DLD1 (cell line): Measurements from ENCODE around the gene EIF5AL1.
"Not testable (repeated sequence)": the region's sequence is repeated elsewhere in the genome, so short reads cannot be mapped to it uniquely, and the experiment has no call there.

Experiments
- in situ Hi-C: cut with HindIII; loops from 2 replicates; pipeline ENCODE4 v1.10.0; 2017; ENCODE audit warnings: low sequenced_read_pairs

EIF5AL1 gene

DNA sequence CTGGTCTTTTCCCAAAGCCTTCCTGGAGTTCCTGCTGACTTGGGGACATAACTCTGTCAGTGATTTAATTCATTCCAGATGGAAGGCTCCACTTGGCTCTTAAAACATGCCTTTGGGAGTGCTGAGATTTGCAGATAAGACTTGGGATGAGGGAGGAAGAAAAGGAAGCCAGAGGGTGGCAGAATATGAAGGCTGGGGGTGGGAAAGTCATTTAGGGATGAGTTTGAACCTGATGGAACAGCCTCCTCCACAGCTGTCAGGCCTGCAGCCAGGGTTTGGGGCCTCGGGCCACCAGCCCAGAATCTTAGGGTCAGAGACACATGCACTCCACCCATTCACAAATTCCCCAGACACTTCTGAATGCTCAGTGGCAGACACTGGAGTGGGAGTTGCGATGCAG lies 28.4 kb upstream of the EIF5AL1 start:
- in situ Hi-C loops = loop anchor here (25.0 kb wide), 1 partner anchor 122 kb away; no protein-coding TSS in a partner anchor

DNA sequence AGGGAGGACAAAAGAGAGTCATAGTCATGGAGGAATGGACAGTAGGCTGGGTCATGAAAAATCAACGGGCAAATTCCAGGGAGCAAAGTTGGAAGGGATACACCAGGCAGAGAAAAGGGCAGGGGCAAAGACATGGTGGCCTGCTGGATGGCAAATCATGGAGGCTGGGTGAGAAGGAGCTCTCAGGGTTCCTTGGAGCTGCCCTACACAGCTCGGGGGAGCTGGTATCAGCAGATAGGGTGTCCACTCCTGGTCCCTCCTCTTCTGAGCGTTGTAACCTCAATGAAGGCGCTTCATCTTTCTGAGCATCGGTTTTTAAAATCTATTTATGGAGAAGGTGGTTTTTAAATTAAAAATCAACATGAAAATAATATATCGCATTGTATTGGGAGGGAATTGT lies 27.9 kb upstream of the EIF5AL1 start:
- in situ Hi-C loops = loop anchor here (25.0 kb wide), 1 partner anchor 122 kb away; no protein-coding TSS in a partner anchor

DNA sequence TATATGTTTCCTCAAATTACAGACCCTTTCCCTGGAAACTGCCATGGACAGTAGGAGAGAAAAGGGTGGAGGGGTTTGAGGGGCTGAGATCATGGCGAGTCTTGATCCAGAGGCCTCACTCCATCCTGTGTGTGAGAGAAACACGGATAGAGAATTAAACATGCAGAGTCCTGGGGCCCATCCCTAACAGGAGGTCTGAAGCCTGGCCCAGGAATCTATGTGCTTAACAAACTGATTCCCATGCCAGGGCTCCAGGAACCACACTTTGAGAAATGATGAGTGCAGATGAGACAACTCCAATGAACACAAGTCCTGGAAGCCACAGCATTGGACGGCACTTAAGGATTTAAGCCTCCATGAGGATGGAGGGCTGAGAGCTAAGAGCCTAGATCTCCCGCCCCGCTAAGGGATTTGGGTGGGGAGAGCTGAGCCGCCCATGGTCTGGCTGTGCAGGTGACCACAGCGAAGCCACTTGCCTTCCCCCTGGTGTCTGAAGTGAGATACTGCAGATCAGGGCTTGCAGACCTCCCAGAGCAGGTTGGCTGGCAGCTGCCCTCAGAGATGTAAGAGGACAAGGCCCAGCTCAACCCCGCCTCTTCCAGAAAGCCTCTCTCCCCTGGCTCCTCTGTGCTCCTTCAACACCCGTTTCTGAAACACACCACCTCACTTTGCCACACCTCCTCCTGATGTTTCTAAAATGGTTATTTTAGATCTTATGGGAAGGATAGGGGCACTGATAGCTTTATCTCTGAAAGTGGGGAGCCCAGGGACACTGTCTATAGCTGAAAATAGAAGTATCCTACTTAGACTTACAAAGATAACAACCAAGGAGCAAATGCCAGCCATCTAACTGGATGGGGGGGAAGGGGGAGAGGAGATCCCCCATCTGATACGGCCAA lies 24.8 kb upstream of the EIF5AL1 start:
- in situ Hi-C loops = loop anchor here (25.0 kb wide), 1 partner anchor 125 kb away; no protein-coding TSS in a partner anchor

DNA sequence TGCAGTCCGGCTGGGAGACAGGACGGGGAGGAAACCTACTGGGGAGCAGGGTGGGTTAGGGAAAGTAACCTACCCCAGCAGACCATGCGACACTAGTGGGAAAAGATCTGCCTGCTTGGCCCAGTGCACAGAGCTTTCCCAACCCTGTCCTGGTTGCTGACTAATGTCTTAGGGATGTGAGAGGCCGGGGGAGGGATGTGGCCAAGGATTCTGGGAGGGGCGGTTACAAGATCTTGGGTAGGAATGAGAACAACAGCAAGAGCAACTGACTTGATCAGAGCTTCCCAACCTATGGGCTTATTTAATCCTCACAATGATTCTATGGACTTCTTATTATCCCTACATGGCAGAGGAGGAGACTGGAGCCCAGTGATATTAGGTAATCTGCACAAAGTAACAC lies 24.0 kb upstream of the EIF5AL1 start:
- in situ Hi-C loops = loop anchor here (25.0 kb wide), 1 partner anchor 126 kb away; no protein-coding TSS in a partner anchor

DNA sequence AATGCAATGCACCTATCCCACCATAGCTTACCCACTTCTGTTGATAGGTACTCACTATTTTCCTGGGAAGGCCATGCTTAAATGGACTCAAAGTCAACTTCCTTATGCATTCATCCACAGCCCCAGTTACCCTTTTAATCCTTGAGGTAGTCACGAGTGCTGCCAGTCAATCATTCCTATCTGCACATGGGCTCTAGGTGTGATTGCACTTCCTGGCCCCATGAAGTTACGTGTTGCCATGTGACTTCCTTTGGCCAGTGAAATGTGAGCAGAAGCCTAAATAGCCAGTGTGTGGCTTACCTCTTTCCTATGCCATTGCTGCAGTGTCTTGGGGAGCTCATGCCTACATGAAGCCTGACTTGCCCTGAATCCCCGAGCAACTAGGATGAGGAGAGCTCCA lies 23.5 kb upstream of the EIF5AL1 start:
- in situ Hi-C loops = loop anchor here (25.0 kb wide), 1 partner anchor 127 kb away; no protein-coding TSS in a partner anchor

DNA sequence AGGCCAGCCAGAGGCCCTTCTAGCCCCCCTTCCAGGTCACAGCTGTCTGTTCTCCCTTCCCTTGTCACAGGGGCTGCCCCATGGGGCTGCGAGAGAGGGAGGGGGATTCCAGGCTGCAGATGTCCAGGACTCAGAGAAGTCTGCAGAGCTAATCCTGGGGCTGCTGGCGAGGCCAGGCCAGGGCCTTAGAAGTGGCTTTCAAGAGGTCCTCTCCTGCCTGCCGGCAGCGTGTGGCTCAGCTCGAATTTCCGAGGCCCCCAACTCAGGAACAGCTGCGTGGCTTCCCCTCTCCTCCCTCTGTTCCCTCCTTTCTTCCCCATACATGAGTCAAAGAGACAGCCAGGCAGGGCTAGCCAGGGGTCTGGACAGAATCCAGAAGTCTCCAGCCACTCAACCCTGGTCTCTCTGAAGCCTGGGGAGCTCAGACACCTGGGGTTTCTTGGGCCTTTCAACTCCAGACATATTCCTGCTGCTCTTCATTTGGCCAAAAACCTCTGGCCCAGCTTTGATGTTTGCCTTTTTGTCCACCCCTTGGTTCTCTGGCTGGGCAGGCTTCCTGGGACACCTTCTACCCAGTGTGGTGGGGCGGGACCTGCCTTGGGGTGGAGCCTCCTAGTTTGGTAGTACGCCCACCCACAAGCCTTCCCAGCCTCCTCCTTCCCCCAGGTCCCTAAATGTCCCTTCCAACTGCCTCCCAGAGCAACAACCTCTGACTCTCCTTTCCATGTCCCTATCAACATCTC lies 21.8 kb upstream of the EIF5AL1 start:
- in situ Hi-C loops = loop anchor here (25.0 kb wide), 1 partner anchor 128 kb away; no protein-coding TSS in a partner anchor

DNA sequence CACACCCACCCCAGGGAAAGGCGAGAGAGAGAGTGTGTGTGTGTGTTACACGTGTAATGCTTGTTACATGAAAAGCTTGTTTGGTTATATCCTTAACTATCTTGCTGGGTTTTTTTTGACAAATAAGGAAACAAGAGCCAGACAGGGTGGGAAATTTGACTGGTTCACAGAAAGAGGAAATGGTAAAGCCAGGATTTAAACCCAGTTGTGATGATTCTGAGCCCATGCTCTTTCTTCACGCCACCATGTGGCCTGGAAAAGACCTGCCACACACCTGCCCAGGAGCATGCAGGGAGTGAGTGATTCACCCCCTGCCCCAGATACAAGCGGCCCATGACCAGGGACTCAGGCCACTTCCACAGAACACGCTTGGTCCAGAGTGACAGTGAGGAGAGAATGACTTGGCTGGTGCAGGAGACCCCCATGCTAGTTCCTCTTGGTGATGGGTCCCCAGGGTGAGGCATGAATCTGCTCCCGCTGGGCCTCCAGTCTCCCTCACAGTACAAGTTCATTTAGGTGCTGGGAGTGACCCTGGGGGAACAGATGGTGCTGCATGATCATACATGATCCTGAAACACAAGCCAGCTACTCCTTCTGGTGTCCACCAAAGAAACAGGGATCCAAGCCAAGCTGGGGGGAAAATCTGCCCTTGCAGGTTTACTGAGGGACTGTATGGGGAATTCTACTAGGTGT lies 21.0 kb upstream of the EIF5AL1 start:
- in situ Hi-C loops = loop anchor here (25.0 kb wide), 1 partner anchor 129 kb away; no protein-coding TSS in a partner anchor

DNA sequence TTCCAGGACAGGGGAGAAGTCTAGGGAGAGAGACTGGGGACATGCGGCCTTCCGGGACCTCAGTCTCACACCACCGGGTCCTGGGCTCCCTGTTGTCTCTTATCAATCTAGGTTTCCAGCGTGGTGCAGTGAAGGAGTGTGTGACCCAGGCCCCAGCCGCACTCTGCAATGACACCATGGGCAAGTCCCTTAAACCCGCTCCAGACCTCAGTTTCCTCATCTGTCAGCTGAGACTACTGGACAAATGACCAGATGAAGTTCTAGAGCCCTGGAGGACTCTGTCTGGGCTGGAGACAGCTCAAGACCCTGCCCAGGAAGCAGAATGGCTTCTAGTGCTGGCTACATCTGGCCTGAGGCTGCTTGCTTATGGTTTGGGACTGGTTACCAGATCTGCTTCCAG lies 20.1 kb upstream of the EIF5AL1 start:
- in situ Hi-C loops = loop anchor here (25.0 kb wide), 1 partner anchor 130 kb away; no protein-coding TSS in a partner anchor

DNA sequence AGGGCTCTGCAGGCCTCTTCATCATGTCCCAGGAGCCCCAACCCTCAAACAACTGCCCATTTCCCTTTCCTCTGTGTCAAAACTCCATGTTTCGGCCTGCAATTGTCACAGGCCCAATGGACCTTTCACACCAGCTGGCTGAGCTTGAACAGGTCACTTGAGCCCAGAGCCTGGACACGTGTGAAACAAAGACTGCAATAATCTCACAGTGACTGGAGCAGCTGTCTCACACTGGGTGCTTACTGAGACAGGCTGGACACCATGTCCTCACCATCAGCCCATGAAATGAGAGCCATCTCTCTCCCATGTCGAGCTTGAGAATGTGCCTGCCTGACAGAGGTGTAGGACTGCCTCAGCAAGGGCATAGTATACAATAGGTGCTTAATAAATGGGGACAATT lies 19.5 kb upstream of the EIF5AL1 start:
- in situ Hi-C loops = loop anchor here (25.0 kb wide), 1 partner anchor 131 kb away; no protein-coding TSS in a partner anchor

DNA sequence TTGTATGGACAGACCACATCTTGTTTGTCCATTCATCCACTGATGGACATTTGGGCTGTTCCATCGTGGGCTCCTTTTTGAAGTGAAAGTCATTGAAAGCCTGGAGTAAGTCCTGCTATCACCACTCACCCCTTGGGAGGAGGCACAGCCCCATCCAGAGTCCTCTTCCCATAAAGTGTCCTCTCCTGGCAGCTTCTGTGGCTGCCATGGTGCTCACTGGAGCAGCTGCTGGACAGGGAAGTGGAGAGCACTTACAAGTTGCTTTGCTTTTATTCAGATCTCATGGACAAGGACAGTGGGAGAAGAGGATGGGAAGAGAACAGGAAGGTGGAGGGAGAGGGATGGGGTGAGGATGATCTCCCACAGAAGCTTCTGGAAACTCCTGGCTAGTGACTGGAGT lies 18.5 kb upstream of the EIF5AL1 start:
- in situ Hi-C loops = loop anchor here (25.0 kb wide), 1 partner anchor 132 kb away; no protein-coding TSS in a partner anchor

DNA sequence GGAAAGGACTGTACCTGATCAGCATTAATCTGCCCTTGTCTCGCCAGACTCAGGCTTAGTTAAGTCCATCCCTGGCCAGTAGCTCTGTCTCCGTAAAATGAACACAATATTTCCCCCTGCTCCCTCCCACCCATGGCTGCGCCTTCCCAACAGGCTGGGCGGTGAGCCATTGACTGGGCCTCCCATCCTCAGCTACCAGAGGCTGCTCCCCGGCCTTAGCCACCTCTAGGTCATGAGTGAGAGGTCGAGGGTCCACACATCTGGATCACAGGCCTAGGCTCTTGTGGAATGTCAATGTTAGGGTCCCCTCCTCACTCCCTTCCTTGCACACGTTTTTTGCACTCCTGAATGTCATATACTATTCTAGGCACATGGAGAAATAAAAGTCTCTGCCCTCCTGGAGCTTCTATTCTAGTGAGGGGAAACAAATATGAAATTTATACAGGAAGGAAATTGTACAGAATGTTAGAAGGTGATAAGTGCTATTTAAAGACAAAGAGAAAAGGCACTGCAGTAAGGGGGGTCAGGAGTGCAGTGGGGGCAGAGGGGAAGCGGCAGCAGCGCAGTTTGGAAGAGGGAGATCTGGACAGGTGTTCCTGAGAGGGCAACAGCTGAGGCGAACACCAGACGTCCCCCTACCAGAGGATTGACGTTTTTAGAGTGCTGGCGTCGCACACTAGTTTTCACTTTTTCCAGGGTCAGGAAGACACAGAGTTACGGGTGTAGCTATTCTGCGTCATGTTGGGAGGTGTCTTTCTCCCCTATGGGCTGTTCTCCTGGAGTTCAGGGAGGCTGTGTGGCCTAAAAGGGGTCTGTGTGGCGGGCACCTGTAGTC lies 17.2 kb upstream of the EIF5AL1 start:
- in situ Hi-C loops = loop anchor here (25.0 kb wide), 1 partner anchor 133 kb away; no protein-coding TSS in a partner anchor

DNA sequence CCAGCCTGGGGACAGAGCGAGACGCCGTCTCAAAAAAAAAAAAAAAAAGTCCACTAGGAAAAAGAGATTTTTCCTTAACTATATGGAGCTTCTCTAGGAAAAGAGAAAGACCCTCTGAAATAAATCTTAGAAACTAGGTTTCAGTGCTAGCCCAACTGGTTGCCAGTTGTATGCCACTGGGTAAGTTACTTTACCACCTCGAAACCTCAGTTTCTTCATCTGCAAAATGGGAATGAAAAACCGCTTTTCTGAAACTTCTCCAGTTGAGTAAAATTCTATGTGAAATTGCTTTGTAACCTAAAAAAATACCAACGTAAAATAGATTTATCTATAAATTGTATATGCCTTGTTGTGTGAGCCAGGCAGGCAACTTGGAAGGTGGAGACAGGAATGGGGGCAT lies 16.5 kb upstream of the EIF5AL1 start:
- in situ Hi-C loops = loop anchor here (25.0 kb wide), 1 partner anchor 133 kb away; no protein-coding TSS in a partner anchor

DNA sequence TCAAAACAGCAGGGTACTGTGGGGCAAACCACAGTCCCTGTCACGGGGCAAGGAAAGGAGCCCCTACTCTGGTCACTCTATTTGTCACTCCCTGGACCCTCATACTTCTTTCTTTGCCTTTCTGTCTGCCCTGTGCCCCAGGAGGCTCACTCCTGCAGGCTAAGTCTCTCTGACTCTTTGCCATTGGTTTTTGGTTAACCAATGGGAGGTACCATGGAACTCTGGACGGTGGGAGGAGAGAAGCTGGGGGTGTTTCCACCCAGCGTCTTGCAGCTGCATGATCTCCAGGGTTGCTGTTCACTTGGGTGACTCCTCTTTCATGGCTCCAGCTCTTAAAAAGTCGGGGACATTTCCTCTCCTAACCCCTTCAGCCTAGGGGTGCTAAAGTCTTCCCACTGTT lies 15.4 kb upstream of the EIF5AL1 start:
- in situ Hi-C loops = loop anchor here (25.0 kb wide), 1 partner anchor 135 kb away; no protein-coding TSS in a partner anchor

DNA sequence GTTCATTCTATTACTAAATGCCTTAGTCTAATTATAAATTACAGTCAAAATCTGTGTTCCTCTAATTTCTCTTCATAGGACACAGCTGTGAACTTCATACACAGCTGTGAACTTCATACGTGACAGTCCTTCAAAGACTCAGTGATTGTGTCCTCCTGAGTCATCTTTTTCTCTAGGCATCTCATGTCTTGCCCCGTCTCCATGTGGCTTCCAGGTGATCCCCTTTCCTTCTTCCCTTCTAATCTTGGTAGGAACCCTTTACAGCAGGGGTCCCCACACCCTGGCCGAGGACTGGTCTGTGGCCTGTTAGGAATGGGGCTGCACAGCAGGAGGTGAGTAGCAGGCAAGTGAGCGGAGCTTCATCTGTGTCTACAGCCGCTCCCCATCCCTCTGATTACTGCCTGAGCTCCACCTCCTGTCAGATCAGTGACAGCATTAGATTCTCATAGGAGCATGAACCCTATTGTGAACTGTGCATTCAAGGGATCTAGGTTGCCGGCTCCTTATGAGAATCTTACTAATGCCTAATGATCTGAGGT lies 14.0 kb upstream of the EIF5AL1 start:
- in situ Hi-C loops = loop anchor here (25.0 kb wide), 1 partner anchor 136 kb away; no protein-coding TSS in a partner anchor

DNA sequence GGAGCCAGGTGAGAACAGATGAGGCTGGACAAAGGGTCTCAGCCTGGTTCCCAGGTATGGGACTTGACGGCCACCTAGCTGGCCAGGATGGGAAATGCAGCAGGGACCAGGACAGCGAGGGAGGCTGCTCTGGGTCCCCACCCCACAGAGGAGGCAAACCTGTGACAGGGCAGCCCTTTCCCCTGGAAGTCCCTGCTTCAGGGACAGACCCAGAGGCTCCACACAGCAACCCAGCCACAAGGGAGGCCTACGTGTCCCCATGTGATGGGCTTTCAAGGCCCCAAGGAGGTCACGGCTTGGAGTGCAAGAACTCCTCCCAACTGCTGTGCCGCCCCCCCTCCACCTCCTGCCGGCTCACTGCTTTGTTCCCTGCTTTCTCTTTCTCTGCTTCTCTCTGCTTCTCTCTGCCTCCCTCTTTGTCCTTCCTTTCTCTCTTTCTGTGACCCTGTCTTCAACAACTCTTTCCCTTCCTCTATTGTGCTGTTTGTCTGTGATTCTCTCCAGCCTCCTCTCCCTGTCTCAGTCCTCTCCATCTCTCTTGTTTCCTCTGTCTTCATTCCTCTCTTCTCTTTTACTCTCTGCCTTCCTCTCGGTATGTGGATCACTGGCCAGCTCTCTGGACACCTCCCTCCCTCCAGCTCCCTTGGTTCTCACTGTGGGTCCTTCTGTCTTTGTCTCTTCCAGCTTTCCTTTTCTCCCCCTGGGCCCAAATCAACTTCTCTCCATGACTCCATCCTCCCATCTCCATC lies 9.6 kb upstream of the EIF5AL1 start:
- in situ Hi-C loops = no loop called here

DNA sequence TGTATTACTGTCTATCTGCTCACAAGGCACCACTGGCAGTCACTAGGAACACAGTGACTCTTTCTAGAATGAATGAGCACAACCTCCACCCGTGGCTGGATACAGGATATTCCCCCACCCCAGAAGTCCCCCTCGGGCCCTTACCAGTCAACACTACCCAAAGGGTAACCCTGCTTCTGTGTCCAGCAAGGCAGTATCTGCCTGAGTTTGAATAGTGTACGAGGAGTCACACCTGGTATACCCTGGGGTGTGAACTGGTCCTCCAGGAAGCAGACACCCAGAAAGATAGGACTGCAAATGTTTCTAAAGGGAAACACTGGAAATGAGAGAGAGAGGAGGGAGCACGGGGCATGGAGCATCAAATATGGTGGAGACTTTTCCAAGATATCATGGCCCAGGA lies 8.5 kb upstream of the EIF5AL1 start:
- in situ Hi-C loops = not testable (repeated sequence)

DNA sequence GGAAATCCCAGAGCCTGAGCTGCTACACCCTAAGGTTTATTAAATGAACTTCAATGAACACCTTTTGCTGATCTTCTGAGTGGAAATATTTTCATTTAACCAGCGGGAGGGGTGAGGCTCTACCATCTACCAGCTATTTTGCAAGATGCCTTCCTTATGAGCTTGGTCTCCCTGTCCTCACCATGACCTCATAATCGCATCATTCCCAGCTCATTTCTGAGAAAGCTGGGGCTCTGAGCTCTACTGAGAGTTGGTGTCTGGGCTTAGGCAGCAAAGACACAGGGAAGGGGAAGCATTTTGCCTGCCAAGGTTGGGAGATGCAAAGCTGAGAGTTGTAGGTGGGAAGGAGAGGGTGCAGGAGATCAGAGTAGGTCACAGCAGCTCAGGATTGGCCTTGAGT lies 7.8 kb upstream of the EIF5AL1 start:
- in situ Hi-C loops = not testable (repeated sequence)

DNA sequence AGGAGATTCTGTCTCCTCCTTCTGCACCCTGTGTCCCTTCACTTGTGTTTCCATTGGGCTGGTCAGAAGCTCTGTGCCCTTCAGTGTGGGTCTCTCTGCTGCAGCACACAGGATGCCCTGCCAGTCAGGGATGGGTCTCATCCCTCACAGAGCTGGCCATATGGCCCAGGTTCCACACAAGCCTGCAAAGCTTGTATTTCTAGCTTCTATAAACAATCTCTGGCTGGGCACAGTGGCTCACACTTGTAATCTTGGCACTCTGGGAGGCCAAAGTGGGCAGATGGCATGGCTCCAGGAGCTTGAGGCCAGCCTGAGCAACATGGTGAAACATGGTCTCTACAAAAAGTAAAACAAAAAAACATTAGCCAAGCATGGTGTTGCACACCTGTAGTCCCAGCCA lies 7.0 kb upstream of the EIF5AL1 start:
- in situ Hi-C loops = not testable (repeated sequence)

DNA sequence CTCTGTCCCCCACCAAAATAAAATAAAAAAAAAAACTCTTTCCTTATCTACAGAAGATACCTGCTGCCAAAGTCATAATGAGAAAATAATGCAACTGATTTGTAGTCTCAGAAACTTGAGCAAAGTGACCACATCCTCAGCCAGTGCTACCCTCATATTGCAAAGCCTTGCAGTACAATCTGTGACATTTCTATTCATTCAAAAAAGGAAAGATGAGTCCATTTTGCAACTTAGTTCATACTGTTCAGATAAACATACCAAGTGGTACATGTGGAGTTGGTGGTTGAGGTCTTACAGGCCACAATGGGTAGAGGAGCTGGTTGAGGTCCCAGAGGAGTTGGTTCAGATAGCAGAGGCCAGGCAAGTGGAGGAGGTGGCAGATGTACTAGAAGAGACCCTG lies 6.5 kb upstream of the EIF5AL1 start:
- in situ Hi-C loops = no loop called here
